SK-N-MC (cell line): ENCODE data around the gene AQP2.

ENCODE experiments used
- EZH2 ChIP-seq: fragments of 200-600 bp; sonication (generic); IDR thresholded peaks from one replicate; pipeline ENCODE4 v1.6.1; 2017; ENCODE audit warnings: antibody characterized with exemption
- POLR2AphosphoS5 ChIP-seq: IDR thresholded peaks from 2 replicates; pipeline ENCODE4 v1.6.1; 2012; ENCODE audit warnings: mild to moderate bottlenecking, low read depth, low read length, borderline replicate concordance

GRCh38 chr12:49923880-49924556, 26.5 kb upstream of the AQP2 start:
- TF ChIP-seq POLR2AphosphoS5, result no peak
- TF ChIP-seq EZH2, result no peak
